H1 (cell line): Measurements from ENCODE around the gene LRRC55. TPM values are rescaled to one million over a fixed set of nuclear protein-coding genes. Genes with fewer than 3 reads are reported as not detected.

Experiments used
- CTCF ChIA-PET: fragments of 300-600 bp; sonication (Branson Sonifier 250); formaldehyde crosslinking; loops from one replicate; lab custom pipeline; 2021; ENCODE audit not compliant: partially characterized antibody; lab: Charles Lee
- POLR2A ChIA-PET: fragments of 300-600 bp; sonication (Branson Sonifier 250); formaldehyde crosslinking; loops from one replicate; lab custom pipeline; 2021; ENCODE audit warnings: inconsistent platforms; ENCODE audit not compliant: partially characterized antibody; lab: Charles Lee
- DNase-seq, 2 experiments: peaks; one replicate each; pipeline versions ENCODE4 v3.0.0 to v3.0.0-alpha.2; 2010 to 2022; ENCODE audit warnings: low spot score in 2 of 2, low read depth in 1 of 2, mixed read lengths in 1 of 2
- FAIRE-seq: peaks from 2 replicates; lab custom pipeline; 2011; peaks lifted over from hg19 to GRCh38; lab: Jason Lieb, UNC
- H2AFZ ChIP-seq: 2 replicates; pipeline ENCODE4 v1.8.1; 2012; ENCODE audit warnings: low read length, inconsistent platforms
- H2AK5ac ChIP-seq: 2 replicates; pipeline ENCODE4 v1.6.1; 2013; ENCODE audit warnings: low read depth, low read length
- H2BK120ac ChIP-seq: replicated peaks from 2 replicates; pipeline ENCODE3; 2013; ENCODE audit warnings: low read depth, low read length, inconsistent platforms
- H2BK12ac ChIP-seq: 2 replicates; pipeline ENCODE4 v1.6.1; 2013; ENCODE audit warnings: low read depth, low read length
- H2BK15ac ChIP-seq: 2 replicates; pipeline ENCODE4 v1.6.1; 2013; ENCODE audit warnings: low read length
- H2BK20ac ChIP-seq: 2 replicates; pipeline ENCODE4 v1.6.1; 2013; ENCODE audit warnings: low read length
- H2BK5ac ChIP-seq: 2 replicates; pipeline ENCODE4 v1.6.1; 2013; ENCODE audit warnings: low read depth, low read length
- H3K14ac ChIP-seq: 2 replicates; pipeline ENCODE4 v1.6.1; 2013; ENCODE audit warnings: inconsistent platforms; ENCODE audit not compliant: insufficient read length
- H3K18ac ChIP-seq: 2 replicates; pipeline ENCODE4 v1.6.1; 2013; ENCODE audit warnings: low read length; ENCODE audit errors: extremely low read depth
- H3K23ac ChIP-seq: 2 replicates; pipeline ENCODE4 v1.6.1; 2013; ENCODE audit warnings: inconsistent platforms; ENCODE audit not compliant: insufficient read length
- H3K23me2 ChIP-seq: 2 replicates; pipeline ENCODE4 v1.6.1; 2013; ENCODE audit warnings: low read depth, low read length
- H3K27ac ChIP-seq: 2 replicates; pipeline ENCODE4 v1.6.1; 2011; ENCODE audit warnings: low read depth, low read length, inconsistent platforms
- H3K27me3 ChIP-seq, 4 experiments: replicated peaks in 1 of 4; 1 replicate in 1 of 4; 2 replicates in 3 of 4; pipeline versions ENCODE4 v1.6.1 to v1.8.1; 2011 to 2013; ENCODE audit warnings: low read length in 3 of 4, mild to moderate bottlenecking in 3 of 4, inconsistent platforms in 2 of 4, mixed read lengths in 2 of 4, moderate library complexity in 1 of 4; ENCODE audit not compliant: control insufficient read depth in 3 of 4, insufficient read depth in 3 of 4; ENCODE audit errors: extremely low read depth in 1 of 4
- H3K36me3 ChIP-seq, 4 experiments: 2 replicates each; pipeline versions ENCODE4 v1.6.1 to v1.8.1; 2011 to 2013; ENCODE audit warnings: mild to moderate bottlenecking in 4 of 4, low read length in 3 of 4, moderate library complexity in 2 of 4, control low read depth in 1 of 4, inconsistent platforms in 1 of 4; ENCODE audit not compliant: insufficient read depth in 4 of 4, control insufficient read depth in 2 of 4
- H3K4ac ChIP-seq: replicated peaks from 2 replicates; pipeline ENCODE3; 2013; ENCODE audit warnings: low read length, low read depth, mixed read lengths, inconsistent platforms; ENCODE audit not compliant: insufficient read length
- H3K4me1 ChIP-seq, 4 experiments: replicated peaks in 1 of 4; 1 replicate in 1 of 4; 2 replicates in 3 of 4; pipeline versions ENCODE4 v1.6.1 to v1.8.1; 2011 to 2013; ENCODE audit warnings: low read length in 3 of 4, inconsistent platforms in 2 of 4, mixed read lengths in 1 of 4; ENCODE audit not compliant: insufficient read depth in 4 of 4, control insufficient read depth in 3 of 4
- H3K4me2 ChIP-seq, 2 experiments: 2 replicates each; pipeline versions ENCODE4 v1.6.1 to v1.8.1; 2011 to 2013; ENCODE audit warnings: low read depth in 2 of 2, low read length in 2 of 2, control low read depth in 1 of 2, inconsistent platforms in 1 of 2, mild to moderate bottlenecking in 1 of 2; ENCODE audit not compliant: insufficient read depth in 1 of 2
- H3K4me3 ChIP-seq, 4 experiments: fragments of 200-600, 300-600 bp in 1 of 4; sonication (generic), shearing (Covaris generic), sonication (Bioruptor Twin) in 1 of 4; 2 replicates each; pipeline versions ENCODE4 v1.5.1 to v1.8.1; 2011 to 2016; ENCODE audit warnings: low read length in 4 of 4, low read depth in 3 of 4, control low read depth in 2 of 4, inconsistent platforms in 2 of 4, mild to moderate bottlenecking in 2 of 4, mixed read lengths in 1 of 4, moderate library complexity in 1 of 4; ENCODE audit not compliant: insufficient read depth in 2 of 4; ENCODE audit errors: extremely low read depth in 1 of 4
- H3K56ac ChIP-seq: replicated peaks from 2 replicates; pipeline ENCODE3; 2013; ENCODE audit warnings: low read depth, mild to moderate bottlenecking, mixed read lengths, low read length, inconsistent platforms; ENCODE audit not compliant: insufficient read length
- H3K79me1 ChIP-seq: 2 replicates; pipeline ENCODE4 v1.6.1; 2013; ENCODE audit warnings: low read depth, low read length, control low read depth
- H3K79me2 ChIP-seq, 2 experiments: 2 replicates each; pipeline versions ENCODE4 v1.6.1 to v1.8.1; 2012 to 2013; ENCODE audit warnings: low read length in 2 of 2, mild to moderate bottlenecking in 2 of 2, inconsistent platforms in 1 of 2; ENCODE audit not compliant: insufficient read depth in 2 of 2, control insufficient read depth in 1 of 2
- H3K9ac ChIP-seq, 4 experiments: replicated peaks in 1 of 4; 1 replicate in 1 of 4; 2 replicates in 3 of 4; pipeline versions ENCODE4 v1.6.1 to v1.8.1; 2011 to 2013; ENCODE audit warnings: low read depth in 3 of 4, low read length in 3 of 4, control low read depth in 2 of 4, mild to moderate bottlenecking in 2 of 4, moderate library complexity in 2 of 4, inconsistent platforms in 1 of 4; ENCODE audit errors: extremely low read depth in 1 of 4
- H3K9me3 ChIP-seq, 2 experiments: 2 replicates each; pipeline versions ENCODE4 v1.6.1 to v1.8.1; 2012 to 2013; ENCODE audit warnings: mild to moderate bottlenecking in 2 of 2, moderate library complexity in 2 of 2, control low read depth in 1 of 2, inconsistent platforms in 1 of 2, low read depth in 1 of 2, low read length in 1 of 2, mixed read lengths in 1 of 2; ENCODE audit not compliant: insufficient read depth in 2 of 2
- H4K20me1 ChIP-seq, 2 experiments: replicated peaks in 1 of 2; 2 replicates each; pipeline versions ENCODE3 to v1.8.1; 2011 to 2013; ENCODE audit warnings: inconsistent platforms in 2 of 2, low read length in 2 of 2, mild to moderate bottlenecking in 1 of 2; ENCODE audit not compliant: insufficient read depth in 2 of 2, control insufficient read depth in 1 of 2
- H4K5ac ChIP-seq: 2 replicates; pipeline ENCODE4 v1.6.1; 2013; ENCODE audit warnings: low read length, low read depth, mixed read lengths, inconsistent platforms; ENCODE audit not compliant: insufficient read length
- H4K8ac ChIP-seq: 2 replicates; pipeline ENCODE4 v1.8.0; 2013; ENCODE audit warnings: mild to moderate bottlenecking, moderate library complexity, low read length, inconsistent platforms; ENCODE audit not compliant: insufficient read depth; ENCODE audit errors: extremely low read depth
- H4K91ac ChIP-seq: replicated peaks from 2 replicates; pipeline ENCODE3; 2013; ENCODE audit warnings: low read length, mixed read lengths, inconsistent platforms; ENCODE audit not compliant: insufficient read length
- BCL11A ChIP-seq, 2 experiments: IDR thresholded peaks; one replicate each; pipeline ENCODE4 v1.6.1; 2011; ENCODE audit warnings: low read depth in 2 of 2, low read length in 2 of 2, mild to moderate bottlenecking in 2 of 2
- CHD1 ChIP-seq: IDR thresholded peaks from 2 replicates; pipeline ENCODE4 v1.6.1; 2012; ENCODE audit warnings: low read depth, low read length, improper control_type of control experiment
- CHD2 ChIP-seq: IDR thresholded peaks from 2 replicates; pipeline ENCODE4 v1.6.1; 2012; ENCODE audit warnings: low read length, improper control_type of control experiment
- JUND ChIP-seq: IDR thresholded peaks from 2 replicates; pipeline ENCODE4 v1.6.1; 2011; ENCODE audit warnings: mild to moderate bottlenecking, improper control_type of control experiment, low read length
- MAFK ChIP-seq: IDR thresholded peaks from 2 replicates; pipeline ENCODE4 v1.6.1; 2012; ENCODE audit warnings: low read depth, mild to moderate bottlenecking, improper control_type of control experiment, low read length
- POU5F1 ChIP-seq: IDR thresholded peaks from 2 replicates; pipeline ENCODE4 v1.6.1; 2011; ENCODE audit warnings: low read depth, mild to moderate bottlenecking, low read length, moderate library complexity
- RNF2 ChIP-seq: fragments of 200-900, 300-1000 bp; sonication (generic); IDR thresholded peaks from 2 replicates; pipeline ENCODE4 v1.7.1; 2016; ENCODE audit warnings: borderline replicate concordance, low read depth, mild to moderate bottlenecking, antibody characterized with exemption, low read length; ENCODE audit not compliant: poor library complexity, severe bottlenecking; ENCODE audit errors: missing control alignments
- SIRT6 ChIP-seq: IDR thresholded peaks from one replicate; pipeline ENCODE4 v1.7.1; 2012; ENCODE audit warnings: low read length, inconsistent platforms
- SP4 ChIP-seq: IDR thresholded peaks from 2 replicates; pipeline ENCODE4 v1.6.1; 2012; ENCODE audit warnings: low read length, inconsistent platforms
- YY1 ChIP-seq: IDR thresholded peaks from 2 replicates; pipeline ENCODE4 v1.6.1; 2011; ENCODE audit warnings: low read depth, mild to moderate bottlenecking, low read length
- WGBS, 2 experiments: shearing (Covaris generic) in 1 of 2; methylation state at CpG; one replicate each; pipeline versions ENCODE4 v1.1.6 to v1.1.7; 2013 to 2015; ENCODE audit warnings: low lambda C conversion rate in 2 of 2, mixed read lengths in 2 of 2, inconsistent platforms in 1 of 2, low coverage in 1 of 2, missing lambda C conversion rate in 1 of 2; ENCODE audit not compliant: insufficient replicate concordance in 2 of 2, insufficient coverage in 1 of 2, insufficient read length in 1 of 2; ENCODE audit errors: extremely low coverage in 1 of 2, missing lambda C conversion rate in 1 of 2; 5-methylcytosine and 5-hydroxymethylcytosine counted together
- polyA plus RNA-seq, 7 experiments: library from polyadenylated mRNA; depleted of rRNA in 3 of 7; stranded (reverse) in 5 of 7; unstranded in 2 of 7; fragments of >200 nt in 5 of 7; fragments of 200-250 nt in 2 of 7; gene quantifications; 1 replicate in 5 of 7; 2 replicates in 1 of 7; 4 replicates in 1 of 7; pipeline versions ENCODE4 v1.2.1 to v1.2.3, GENCODE V29; 2011 to 2013; ENCODE audit warnings: missing spikeins in 2 of 7, mixed read lengths in 2 of 7
- total RNA-seq: library from RNA; stranded (reverse); fragmentation: NEBNext Ultra II Directional; extraction: Animal tissue kit (Norgen Biotek cat#: 25700); gene quantifications from 2 replicates; pipeline ENCODE4 v1.2.1, GENCODE V29; 2021
- TF ChIP-seq, protein P1 (sequence below): IDR thresholded peaks from 2 replicates; pipeline ENCODE4 v1.6.1; 2012; ENCODE audit warnings: inconsistent platforms

LRRC55 gene
- total and polyA plus RNA-seq, 2 of the 8 experiments (the other 6 are each of a cell fraction or from before 2014, with no cell fraction given), result 0.62 to 1.1 TPM

DNA sequence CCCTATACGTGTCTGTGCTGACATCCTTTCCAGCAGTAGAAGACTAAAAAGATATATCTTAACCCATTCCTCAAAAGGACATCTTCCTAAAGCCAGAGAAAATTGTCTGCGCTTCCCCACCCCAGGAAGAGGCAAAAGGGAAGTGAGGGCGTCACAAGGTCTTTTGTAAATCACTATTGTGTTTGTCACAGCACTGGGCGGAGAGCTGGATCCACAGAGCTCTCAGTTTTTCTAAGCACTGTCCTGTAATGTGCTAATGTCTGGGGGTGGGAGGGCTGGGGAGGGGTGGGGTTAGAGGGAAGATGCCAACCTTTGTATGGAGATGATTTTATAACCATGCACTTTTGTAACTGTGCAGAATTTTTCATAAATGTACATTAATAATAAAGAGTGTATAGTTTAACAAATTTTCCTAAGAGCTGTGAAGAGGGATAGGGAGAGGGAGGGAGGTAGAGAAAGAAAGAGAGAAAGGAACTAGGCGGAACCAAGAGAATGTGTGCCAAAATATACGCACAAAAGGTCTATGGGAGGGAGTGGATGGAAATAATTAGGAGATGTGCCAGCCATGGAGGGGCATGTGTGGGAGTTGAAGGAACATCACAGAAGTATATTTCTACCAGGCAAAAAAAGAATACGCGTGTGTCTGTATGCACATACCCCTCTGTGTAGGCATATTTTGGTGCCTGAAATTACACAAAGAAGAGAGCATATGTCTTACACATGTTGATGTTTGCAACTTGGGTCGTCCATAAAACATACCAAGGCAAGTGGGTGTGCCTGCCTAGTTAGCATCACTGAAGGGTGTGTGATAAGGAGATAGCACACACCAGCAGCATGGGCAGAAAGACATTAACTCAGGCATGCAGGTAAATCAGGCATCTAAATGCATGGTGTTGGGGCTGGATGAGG is 9.8 kb downstream of the LRRC55 start:
- Histone ChIP-seq H2BK5ac (no peak overlapping the region), H3K9ac (no peak overlapping the region), H3K14ac (no peak overlapping the region), H4K20me1 (no peaks in the 10 kb centered on the region), H2BK12ac (no peak overlapping the region), H3K27me3 (no peaks in the 10 kb centered on the region), H3K4ac (no peak overlapping the region), H3K23ac (no peak overlapping the region), H3K79me2 (no peaks in the 10 kb centered on the region), H2BK15ac (0 out of 2 replicates have a peak overlapping the region, but pooled peaks have one; percentile 5), H3K56ac (no peak overlapping the region), H3K23me2 (no peaks in the 10 kb centered on the region), H4K91ac (no peak overlapping the region), H3K79me1 (no peaks in the 10 kb centered on the region), H2BK120ac (no peak overlapping the region), H3K4me1 (peaks cover 0 to 5% (median 1%) of the 10 kb centered on the region in 4 experiments; a peak in 2 of 7 replicates), H2AFZ (no peak overlapping the region), H3K4me3 (no peak overlapping the region), H3K36me3 (no peaks in the 10 kb centered on the region; a peak in 1 of 8 replicates), H4K5ac (no peak overlapping the region), H2AK5ac (no peak overlapping the region), H3K27ac (no peak overlapping the region), H3K4me2 (no peak overlapping the region), H2BK20ac (no peak overlapping the region), H4K8ac (no peak overlapping the region), H3K9me3 (no peaks in the 10 kb centered on the region), H3K18ac (no peak overlapping the region)
- no peak for FAIRE-seq
- 82% methylated on average over 9 of the region's 9 CpGs; no CpG with 5 or more reads in 1 of the 2 experiments for WGBS, 2 experiments
- ChIA-PET POLR2A (interaction anchor here (0.6 to 0.7 kb wide), 2 partner anchors 43 to 116 kb away, joined by 3 read pairs; no protein-coding TSS in a partner anchor), CTCF (interaction anchor here (0.9 to 5.5 kb wide), 3 partner anchors 29 to 194 kb away, joined by 3 to 20 read pairs (median 3); no protein-coding TSS in a partner anchor)
- no peak for DNase-seq
- TF ChIP-seq, protein P1, sequence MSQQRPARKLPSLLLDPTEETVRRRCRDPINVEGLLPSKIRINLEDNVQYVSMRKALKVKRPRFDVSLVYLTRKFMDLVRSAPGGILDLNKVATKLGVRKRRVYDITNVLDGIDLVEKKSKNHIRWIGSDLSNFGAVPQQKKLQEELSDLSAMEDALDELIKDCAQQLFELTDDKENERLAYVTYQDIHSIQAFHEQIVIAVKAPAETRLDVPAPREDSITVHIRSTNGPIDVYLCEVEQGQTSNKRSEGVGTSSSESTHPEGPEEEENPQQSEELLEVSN, result no peak
- TF ChIP-seq SP4 (no peak), CHD2 (no peak), POU5F1 (no peak), YY1 (no peak), CHD1 (no peak), SIRT6 (no peak), JUND (no peak), RNF2 (no peak), BCL11A (IDR thresholded peaks at IDR 0.05; ENCODE audit: low read depth in 2 of 2, low read length in 2 of 2) (no peak), MAFK (no peak)
